Heart right ventricle (tissue), 16 donors: Measurements from ENCODE around the gene MLLT3. TPM values are rescaled to one million over a fixed set of nuclear protein-coding genes. Genes with fewer than 3 reads are reported as not detected.

Experiments
- ATAC-seq, 8 donors: fragments of 200-7000 bp; cut with Tn5 transposase; one replicate each; pipeline ENCODE4 v1.9.1; 2020; ENCODE audit warnings: mild to moderate bottlenecking in 8 of 8, moderate library complexity in 8 of 8, moderate number of reproducible peaks in 1 of 8
- DNase-seq, 2 donors: peaks; one replicate each; pipeline ENCODE4 v3.0.0-alpha.2; 2020
- H3K27ac ChIP-seq, 10 donors: fragments of 200-600 bp; sonication (generic) in 2 of 10; one replicate each; pipeline versions ENCODE4 v1.5.0 to v1.8.0; 2020 to 2022; ENCODE audit warnings: mild to moderate bottlenecking in 3 of 10
- H3K27me3 ChIP-seq, 7 donors: fragments of 200-600 bp; one replicate each; pipeline ENCODE4 v1.8.0; 2021 to 2022; ENCODE audit warnings: mild to moderate bottlenecking in 2 of 7
- H3K36me3 ChIP-seq, 9 donors: fragments of 200-600 bp; sonication (generic) in 1 of 9; one replicate each; pipeline versions ENCODE4 v1.5.0 to v1.8.0; 2020 to 2022; ENCODE audit warnings: mild to moderate bottlenecking in 2 of 9
- H3K4me1 ChIP-seq, 9 donors: fragments of 200-600 bp; sonication (generic) in 1 of 9; one replicate each; pipeline versions ENCODE4 v1.5.0 to v1.8.0; 2020 to 2022; ENCODE audit warnings: mild to moderate bottlenecking in 4 of 9
- H3K4me3 ChIP-seq, 10 donors: fragments of 200-600 bp; sonication (generic) in 2 of 10; one replicate each; pipeline versions ENCODE4 v1.5.0 to v1.8.0; 2020 to 2022; ENCODE audit warnings: mild to moderate bottlenecking in 7 of 10, moderate library complexity in 2 of 10
- H3K9me3 ChIP-seq, 11 donors: fragments of 200-600 bp in 10 of 11; sonication (generic) in 2 of 11; one replicate each; pipeline versions ENCODE4 v1.5.0 to v1.8.0; 2013 to 2022; ENCODE audit warnings: mild to moderate bottlenecking in 2 of 11, control low read depth in 1 of 11, moderate library complexity in 1 of 11
- CTCF ChIP-seq, 9 donors: fragments of 200-600 bp; sonication (generic) in 2 of 9; IDR thresholded peaks; one replicate each; pipeline versions ENCODE4 v1.5.0 to v1.8.0; 2021 to 2022; ENCODE audit warnings: antibody characterized with exemption in 9 of 9, mild to moderate bottlenecking in 5 of 9, moderate library complexity in 1 of 9
- WGBS, 2 donors: extraction: QIAGEN DNeasy Blood & Tissue Kit; methylation state at CpG; one replicate each; pipeline ENCODE4 v1.1.7; 2013; ENCODE audit warnings: inconsistent platforms in 1 of 2; 5-methylcytosine and 5-hydroxymethylcytosine counted together
- intact Hi-C, 10 donors: fragments of 100-400 bp; cut with DNase I; formaldehyde crosslinking; loops; one replicate each; pipeline versions ENCODE4 v1.11.1 to v1.14.2; 2022
- polyA plus RNA-seq, 2 donors: library from polyadenylated mRNA; stranded (reverse); fragments of 200-250 nt; gene quantifications; one replicate each; pipeline ENCODE4 v1.2.3, GENCODE V29; 2013
- total RNA-seq, 10 donors: library from RNA; stranded (reverse); fragmentation: NEBNext Ultra II Directional in 3 of 10; extraction: Animal tissue kit (Norgen Biotek cat#: 25700) in 3 of 10; gene quantifications; one replicate each; pipeline versions ENCODE4 v1.2.1 to v1.2.4, GENCODE V29; 2021 to 2023
- donor health status: Arrhythmogenic right ventricular cardiomyopathy.
- donor health status: ischemic (EF 13 %, LVEDD 7.1; RV severe dilation, severe dysfunction).
- donor health status: healthy with polysubstance abuse.
- donor health status: DM: no; HTN: yes; CAD: no.
- donor health status: DM: no; HTN: no; CAD: no.
- donor health status: ischemic (EF 25% LVEDD 6.9; RV normal size, moderate dysfunction).
- donor health status: ischemic (EF 25% LVEDD 5.7; RV mildly dilated, moderate dysfunction).
- donor health status: healthy.
- donor health status: DM: yes; HTN: yes; CAD: no.
- donor health status: Ischemic cardiomyopathy.
- donor health status: ischemic (EF 35%, LVEDD 5.7; RV mildly dilated, moderate dysfunction).
- donor health status: nonischemic (EF 11% LVEDD 7.7; RV severe dilation, severe dysfunction).
- donor health status: DM: yes; HTN: yes; CAD: no.
- donor health status: PGD.
- donor health status: ischemic (EF 29% LVEDD 5.4; RV normal size, mild dysfunction).
- donor health status: nonischemic (EF 23%, LVEDD 6.1; RV moderate dilation, normal function).

The MLLT3 gene
- total and polyA plus RNA-seq, 12 donors, result 4.3 to 22.7 (median 13.5) TPM

DNA sequence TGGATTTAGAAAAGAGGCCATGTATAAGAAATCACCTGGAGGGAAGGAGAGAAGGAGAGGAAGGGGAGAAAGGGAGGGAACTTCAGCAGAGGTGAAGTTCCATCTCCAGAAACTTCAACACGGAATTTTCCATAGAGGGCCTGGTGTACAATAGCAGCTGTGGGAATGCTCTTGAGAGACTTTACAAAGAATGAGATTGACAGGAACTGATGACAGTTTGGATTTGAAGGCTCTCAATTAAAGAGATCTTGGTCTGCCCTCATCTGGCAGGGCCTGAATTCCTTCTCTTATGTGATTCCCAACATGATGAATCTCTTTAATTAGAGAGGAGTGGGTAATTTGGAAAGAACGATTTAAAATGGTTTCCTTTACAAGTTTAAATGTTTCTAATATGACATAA is 143.5 kb downstream of the MLLT3 start:
- ATAC-seq (peak in 3 of 8 donors; percentile 19 to 59 (median 26)), DNase-seq (no peak)
- Histone ChIP-seq H3K9me3 (no peaks in the 10 kb centered on the region), H3K4me3 (no peak overlapping the region), H3K27me3 (no peaks in the 10 kb centered on the region), H3K4me1 (peaks cover 0 to 47% (median 33%) of the 10 kb centered on the region in 9 donors), H3K27ac (peak overlapping the region in 1 of 10 donors; percentile 19), H3K36me3 (no peaks in the 10 kb centered on the region)
- TF ChIP-seq CTCF (IDR thresholded peaks at IDR 0.05), result peak in 4 of 9 donors; percentile 10 to 25 (median 22)
- WGBS, 2 donors, result 23 to 25% methylated on average over 2 of the region's 2 CpGs
- intact Hi-C loops, result loop anchor here in 3 of 10 donors (5.0 to 10.0 kb wide), 4 partner anchors 34 to 146 kb away; partner anchors contain the start of gene MLLT3 (in 2 of the 3)

GRCh38 chr9:20477940-20478620 is 144.2 kb downstream of the MLLT3 start:
- WGBS, 2 donors, result 73 to 83% methylated on average over 7 of the region's 7 CpGs
- no peak overlapping the region for H3K4me3 ChIP-seq
- peak overlapping the region in 1 of 10 donors; percentile 19 for H3K27ac ChIP-seq
- peaks cover 0 to 54% (median 37%) of the 10 kb centered on the region in 9 donors for H3K4me1 ChIP-seq
- ATAC-seq (peak in 4 of 8 donors; percentile 15 to 37 (median 18)), DNase-seq (no peak)
- no peaks in the 10 kb centered on the region for H3K9me3 ChIP-seq
- no peaks in the 10 kb centered on the region for H3K36me3 ChIP-seq
- intact Hi-C loops, result loop anchor here in 3 of 10 donors (5.0 to 10.0 kb wide), 4 partner anchors 34 to 147 kb away; partner anchors contain the start of gene MLLT3 (in 2 of the 3)
- H3K27me3 ChIP-seq, result no peaks in the 10 kb centered on the region
- TF ChIP-seq CTCF (IDR thresholded peaks at IDR 0.05), result no peak

GRCh38 chr9:20476912-20477521 is 145.3 kb downstream of the MLLT3 start:
- H3K4me3 ChIP-seq, result no peak overlapping the region
- ATAC-seq, result peak; percentile 36 to 86 (median 71)

More at GRCh38 chr9:20476912-20477521, 145.3 kb downstream of the MLLT3 start:
- Histone ChIP-seq H3K27me3 (no peaks in the 10 kb centered on the region), H3K27ac (peak overlapping the region in 1 of 10 donors; percentile 41), H3K36me3 (no peaks in the 10 kb centered on the region), H3K4me1 (peaks cover 0 to 65% (median 48%) of the 10 kb centered on the region in 9 donors), H3K9me3 (no peaks in the 10 kb centered on the region)
- intact Hi-C loops, result loop anchor here in 3 of 10 donors (5.0 to 10.0 kb wide), 4 partner anchors 35 to 148 kb away; partner anchors contain the start of gene MLLT3 (in 2 of the 3)
- TF ChIP-seq CTCF (IDR thresholded peaks at IDR 0.05), result no peak
- no peak for DNase-seq
- 12 to 16% methylated on average over 2 of the region's 2 CpGs for WGBS, 2 donors
